ENCODE data around the gene ATP1B1.

GRCh38 chr1:169117599-169117998 lies 11.1 kb downstream of the ATP1B1 start:
- no peak for TF ChIP-seq CTCF (conservative IDR thresholded peaks at IDR 0.05; ENCODE audit: low read depth, low read length)
- TF ChIP-seq EZH2 (IDR thresholded peaks at IDR 0.05; ENCODE audit: borderline replicate concordance, low read depth, low read length, poor library complexity, severe bottlenecking) = no peak

All from A673 (cell line).